Breast epithelium (tissue), 4 donors: Measurements from ENCODE around the gene RTP2. TPM values are rescaled to one million over a fixed set of nuclear protein-coding genes. Genes with fewer than 3 reads are reported as not detected.

Experiments used
- DNase-seq, 2 donors: peaks; one replicate each; pipeline ENCODE4 v3.0.0-alpha.2; 2019; ENCODE audit warnings: low spot score in 2 of 2
- H3K27ac ChIP-seq, 2 donors: fragments of 200-600 bp; sonication (generic) in 1 of 2; one replicate each; pipeline ENCODE4 v1.5.1; 2016 to 2019; ENCODE audit warnings: mild to moderate bottlenecking in 1 of 2
- H3K27me3 ChIP-seq, 2 donors: fragments of 200-600 bp; sonication (generic) in 1 of 2; one replicate each; pipeline versions ENCODE4 v1.5.1 to v1.6.0; 2017 to 2019; ENCODE audit warnings: control low read depth in 1 of 2, mild to moderate bottlenecking in 1 of 2
- H3K36me3 ChIP-seq: fragments of 200-600 bp; one replicate; pipeline ENCODE4 v1.5.1; 2019
- H3K4me1 ChIP-seq, 2 donors: fragments of 200-600 bp; sonication (generic); one replicate each; pipeline ENCODE4 v1.5.1; 2016 to 2019; ENCODE audit warnings: control low read depth in 1 of 2
- H3K4me3 ChIP-seq, 3 donors: fragments of 200-600 bp; sonication (generic); 1 replicate in 2 of 3; 2 replicates in 1 of 3; pipeline ENCODE4 v1.5.1; 2016 to 2019; ENCODE audit warnings: mild to moderate bottlenecking in 3 of 3, moderate library complexity in 2 of 3
- H3K9me3 ChIP-seq, 2 donors: fragments of 200-600 bp; sonication (generic) in 1 of 2; one replicate each; pipeline ENCODE4 v1.5.1; 2016 to 2019; ENCODE audit warnings: control low read depth in 1 of 2
- POLR2A ChIP-seq: fragments of 450-650 bp; IDR thresholded peaks from one replicate; pipeline ENCODE4 v1.6.1; 2016; ENCODE audit warnings: antibody characterized with exemption, mild to moderate bottlenecking, moderate library complexity
- POLR2AphosphoS5 ChIP-seq, 3 donors: sonication (generic); formaldehyde crosslinking; IDR thresholded peaks; one replicate each; pipeline ENCODE4 v1.6.1; 2017; ENCODE audit warnings: antibody characterized with exemption in 3 of 3
- intact Hi-C: fragments of 100-400 bp; cut with DNase I; formaldehyde crosslinking; loops from one replicate; pipeline ENCODE4 v1.15.1; 2023; ENCODE audit warnings: low total_unique reads
- total RNA-seq, 3 donors: library from RNA; depleted of rRNA; stranded (reverse); fragments of >200 nt; gene quantifications; one replicate each; pipeline ENCODE4 v1.1.0, GENCODE V29; 2016
- TF ChIP-seq, protein P1 (sequence below), 3 donors: fragments of 450-650 bp; IDR thresholded peaks; one replicate each; pipeline ENCODE4 v1.5.1; 2016 to 2017; ENCODE audit warnings: antibody characterized with exemption in 3 of 3, mild to moderate bottlenecking in 3 of 3, moderate library complexity in 3 of 3

The RTP2 gene
- not detected for total RNA-seq

GRCh38 chr3:187702507-187703033 is at the start of gene RTP2:
Gene RTP2 (minus strand): TSS chr3:187702557. CDS start chr3:187702128, 429 bp downstream.
- no peaks in the 10 kb centered on the region for H3K36me3 ChIP-seq
- H3K9me3 ChIP-seq = no peaks in the 10 kb centered on the region
- no peak within 1 kb of the TSS for H3K4me3 ChIP-seq
- no peak within 1 kb of the TSS for H3K27ac ChIP-seq
- no peak for TF ChIP-seq POLR2A
- TF ChIP-seq, protein P1, sequence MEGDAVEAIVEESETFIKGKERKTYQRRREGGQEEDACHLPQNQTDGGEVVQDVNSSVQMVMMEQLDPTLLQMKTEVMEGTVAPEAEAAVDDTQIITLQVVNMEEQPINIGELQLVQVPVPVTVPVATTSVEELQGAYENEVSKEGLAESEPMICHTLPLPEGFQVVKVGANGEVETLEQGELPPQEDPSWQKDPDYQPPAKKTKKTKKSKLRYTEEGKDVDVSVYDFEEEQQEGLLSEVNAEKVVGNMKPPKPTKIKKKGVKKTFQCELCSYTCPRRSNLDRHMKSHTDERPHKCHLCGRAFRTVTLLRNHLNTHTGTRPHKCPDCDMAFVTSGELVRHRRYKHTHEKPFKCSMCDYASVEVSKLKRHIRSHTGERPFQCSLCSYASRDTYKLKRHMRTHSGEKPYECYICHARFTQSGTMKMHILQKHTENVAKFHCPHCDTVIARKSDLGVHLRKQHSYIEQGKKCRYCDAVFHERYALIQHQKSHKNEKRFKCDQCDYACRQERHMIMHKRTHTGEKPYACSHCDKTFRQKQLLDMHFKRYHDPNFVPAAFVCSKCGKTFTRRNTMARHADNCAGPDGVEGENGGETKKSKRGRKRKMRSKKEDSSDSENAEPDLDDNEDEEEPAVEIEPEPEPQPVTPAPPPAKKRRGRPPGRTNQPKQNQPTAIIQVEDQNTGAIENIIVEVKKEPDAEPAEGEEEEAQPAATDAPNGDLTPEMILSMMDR (IDR thresholded peaks at IDR 0.05) = no peak
- no peak for TF ChIP-seq POLR2AphosphoS5 (IDR thresholded peaks at IDR 0.05)
- intact Hi-C loops = no loop called here
- no peaks in the 10 kb centered on the region for H3K27me3 ChIP-seq
- H3K4me1 ChIP-seq = no peaks in the 10 kb centered on the region
- no peak for DNase-seq

DNA sequence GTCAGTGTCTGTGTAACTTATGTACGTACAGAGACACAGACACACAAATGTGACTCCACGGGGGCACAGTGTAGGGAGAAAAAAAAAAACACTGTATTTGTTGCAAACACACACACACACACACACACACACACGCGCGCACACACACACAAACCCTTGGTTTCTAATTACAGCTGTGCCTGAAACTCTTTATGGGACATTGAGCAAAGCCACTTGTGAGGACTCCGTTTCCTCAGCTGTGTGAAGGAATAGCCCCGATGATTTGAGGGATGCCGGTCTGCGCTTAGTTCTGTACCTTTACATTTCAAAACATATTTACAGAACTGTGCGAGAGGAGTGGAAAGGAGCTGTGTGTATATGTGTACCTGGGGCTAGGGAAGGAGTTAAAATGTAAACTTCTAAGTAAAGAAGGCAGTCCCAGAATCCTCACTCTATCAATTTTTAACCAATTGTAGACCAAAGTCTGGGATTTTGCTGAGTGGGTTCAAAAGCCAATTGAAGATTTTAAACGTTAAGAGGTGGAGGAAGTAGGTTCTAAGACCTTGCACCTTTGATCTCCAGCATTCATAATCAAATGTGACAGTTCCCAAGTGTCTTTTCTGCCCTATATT is 48.3 kb upstream of the RTP2 start:
- intact Hi-C loops = no loop called here
- H3K27ac ChIP-seq = peak overlapping the region; percentile 99

GRCh38 chr3:187750006-187750512 is 47.7 kb upstream of the RTP2 start:
- peak overlapping the region; percentile 99 for H3K27ac ChIP-seq
- peak overlapping the region in 1 of 3 donors; percentile 50 for H3K4me3 ChIP-seq
- DNase-seq = peak; percentile 76 to 89

More for the DNA sequence above, 48.3 kb upstream of the RTP2 start:
- H3K4me3 ChIP-seq = peak overlapping the region in 1 of 3 donors; percentile 50
- no peaks in the 10 kb centered on the region for H3K9me3 ChIP-seq
- H3K27me3 ChIP-seq = no peaks in the 10 kb centered on the region
- TF ChIP-seq POLR2A = no peak
- no peak for TF ChIP-seq POLR2AphosphoS5 (IDR thresholded peaks at IDR 0.05)
- TF ChIP-seq, protein P1 (IDR thresholded peaks at IDR 0.05) = no peak
- H3K4me1 ChIP-seq = peaks cover 0 to 18% of the 10 kb centered on the region in 2 donors
- no peak for DNase-seq
- no peaks in the 10 kb centered on the region for H3K36me3 ChIP-seq

DNA sequence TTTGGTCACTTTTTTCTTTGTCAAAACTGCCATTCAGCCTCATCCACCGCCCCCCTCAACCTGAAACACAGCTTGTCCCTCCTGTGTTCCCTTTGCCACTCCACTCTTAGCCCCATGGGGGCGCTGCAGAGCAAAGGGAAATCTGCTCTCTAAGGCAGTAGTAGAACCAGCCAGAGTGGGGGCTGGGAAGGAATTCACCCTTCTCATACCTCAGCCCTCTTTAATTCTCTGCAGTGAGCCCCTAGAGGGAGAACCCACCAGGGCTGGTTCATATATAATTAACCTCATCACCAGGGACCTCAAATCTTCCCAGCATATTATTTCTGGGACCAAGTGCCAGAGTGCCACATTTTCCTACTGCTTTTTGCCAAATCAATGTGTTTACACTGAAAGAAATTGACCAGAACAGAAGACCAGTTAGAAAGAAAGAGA is 45.7 kb upstream of the RTP2 start:
- H3K9me3 ChIP-seq = no peaks in the 10 kb centered on the region
- H3K4me3 ChIP-seq = peak overlapping the region in 1 of 3 donors; percentile 15
- H3K36me3 ChIP-seq = no peaks in the 10 kb centered on the region
- peak overlapping the region; percentile 99 for H3K27ac ChIP-seq
- peaks cover 0 to 18% of the 10 kb centered on the region in 2 donors for H3K4me1 ChIP-seq
- TF ChIP-seq POLR2AphosphoS5 (IDR thresholded peaks at IDR 0.05) = peak; percentile 71 to 87 (median 83)
- no peak for TF ChIP-seq POLR2A
- TF ChIP-seq, protein P1 (IDR thresholded peaks at IDR 0.05) = peak; percentile 98 to 99 (median 99)
- intact Hi-C loops = loop anchor here (10.0 kb wide), 1 partner anchor 407 kb away; the partner anchor contains the start of gene LPP
- no peaks in the 10 kb centered on the region for H3K27me3 ChIP-seq
- DNase-seq = peak; percentile 93 to 94

More at GRCh38 chr3:187750006-187750512, 47.7 kb upstream of the RTP2 start:
- intact Hi-C loops = no loop called here
- H3K36me3 ChIP-seq = no peaks in the 10 kb centered on the region
- no peaks in the 10 kb centered on the region for H3K9me3 ChIP-seq
- peaks cover 0 to 18% of the 10 kb centered on the region in 2 donors for H3K4me1 ChIP-seq
- TF ChIP-seq POLR2A (peak; percentile 65), POLR2AphosphoS5 (IDR thresholded peaks at IDR 0.05) (peak; percentile 44 to 86 (median 44))
- TF ChIP-seq, protein P1 (IDR thresholded peaks at IDR 0.05) = no peak
- no peaks in the 10 kb centered on the region for H3K27me3 ChIP-seq

- peak overlapping the region; percentile 99 for H3K27ac ChIP-seq
- H3K36me3 ChIP-seq = no peaks in the 10 kb centered on the region
- intact Hi-C loops = loop anchor here (10.0 kb wide), 1 partner anchor 407 kb away; the partner anchor contains the start of gene LPP
- TF ChIP-seq, protein P1 (IDR thresholded peaks at IDR 0.05) = no peak
- peaks cover 0 to 18% of the 10 kb centered on the region in 2 donors for H3K4me1 ChIP-seq
- H3K4me3 ChIP-seq = peak overlapping the region in 2 of 3 donors; percentile 64 to 73
- no peaks in the 10 kb centered on the region for H3K9me3 ChIP-seq
- no peaks in the 10 kb centered on the region for H3K27me3 ChIP-seq
- DNase-seq = no peak
Observed at GRCh38 chr3:187747506-187747905, 45.1 kb upstream of the RTP2 start.
